Activated CD4-positive, alpha-beta T cell treated with anti-CD3 and anti-CD28 coated beads for 24 hours (primary cell): ENCODE measurements around the gene SORL1.

Experiments used
- DNase-seq, 2 donors: peaks; one replicate each; pipeline ENCODE4 v3.0.0-alpha.2; 2020; ENCODE audit warnings: low read depth in 2 of 2

SORL1 gene

DNA sequence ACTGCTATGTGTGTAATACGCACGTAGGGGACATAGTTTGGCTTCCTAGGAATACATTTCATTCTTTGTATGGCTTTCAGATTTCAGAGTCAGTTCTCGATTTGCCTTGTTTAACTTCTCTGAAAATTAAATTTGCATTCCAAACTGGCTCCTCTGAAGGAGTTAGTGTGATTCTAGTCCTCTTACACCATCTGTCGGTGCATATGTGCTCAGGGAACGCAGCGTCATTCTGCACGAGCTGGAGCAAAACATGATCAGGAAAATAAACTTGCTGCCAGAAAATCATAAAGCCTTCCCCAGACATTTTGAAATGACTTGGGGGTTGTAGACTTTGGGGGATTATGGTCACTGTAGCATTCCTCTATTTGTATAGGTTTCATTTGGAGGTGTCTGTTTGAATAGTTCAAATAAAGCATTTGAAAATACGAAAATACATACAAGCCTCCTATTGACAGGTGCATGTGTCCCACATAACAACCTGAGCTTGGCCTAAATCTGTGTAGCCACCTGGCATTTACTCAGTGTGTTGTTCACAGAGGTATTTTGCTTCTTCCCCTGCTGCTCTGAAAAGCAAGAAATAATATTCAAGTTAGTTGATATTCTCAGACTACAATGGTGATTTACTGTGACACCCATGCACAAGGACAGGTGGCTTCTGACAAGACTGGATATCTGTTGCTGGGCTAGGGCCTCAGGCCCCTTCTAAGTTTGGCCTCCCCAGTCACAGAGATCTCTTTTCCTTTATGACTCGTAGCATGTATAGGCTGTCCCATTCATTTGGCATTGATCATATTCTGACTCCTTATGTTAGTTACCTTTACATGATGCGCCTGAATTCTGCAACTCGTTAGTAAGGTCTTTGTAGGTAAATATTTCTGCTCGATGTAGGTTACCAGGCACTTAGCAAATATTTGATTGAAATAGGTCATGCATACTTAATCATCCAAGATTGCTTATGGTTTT is 82.3 kb downstream of the SORL1 start:
- no peak for DNase-seq

DNA sequence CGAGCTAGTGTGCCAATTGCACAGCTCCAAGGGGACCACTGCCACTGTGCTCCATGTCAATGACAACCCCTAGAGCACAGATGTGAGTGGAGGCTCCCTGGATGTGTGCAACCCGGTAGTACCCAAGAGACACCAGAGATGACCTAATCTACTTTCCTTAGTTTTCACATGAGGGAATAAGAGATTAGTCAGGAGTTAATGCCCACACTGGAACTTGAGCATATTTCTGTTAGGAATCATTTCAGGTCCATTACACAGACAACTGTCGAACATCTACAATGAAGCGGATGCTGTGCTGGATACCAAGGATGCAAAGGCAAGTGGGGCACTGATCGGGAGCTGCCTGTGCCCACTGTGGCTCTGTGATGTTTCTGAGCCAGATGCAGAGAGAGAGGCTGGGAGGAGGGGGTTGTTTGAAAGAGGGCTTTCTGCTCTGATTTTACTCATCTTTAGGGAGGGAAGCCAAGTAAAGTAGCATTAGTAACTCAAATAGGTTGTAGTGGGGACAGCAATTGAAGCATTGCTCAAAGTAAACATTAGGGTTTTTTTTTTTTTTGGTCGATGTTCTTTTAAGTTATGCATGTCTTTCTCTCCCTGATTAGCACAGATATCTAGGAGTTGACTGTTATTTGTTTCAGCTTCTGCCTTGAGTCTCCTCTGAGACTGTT is 83.1 kb downstream of the SORL1 start:
- DNase-seq: no peak

DNA sequence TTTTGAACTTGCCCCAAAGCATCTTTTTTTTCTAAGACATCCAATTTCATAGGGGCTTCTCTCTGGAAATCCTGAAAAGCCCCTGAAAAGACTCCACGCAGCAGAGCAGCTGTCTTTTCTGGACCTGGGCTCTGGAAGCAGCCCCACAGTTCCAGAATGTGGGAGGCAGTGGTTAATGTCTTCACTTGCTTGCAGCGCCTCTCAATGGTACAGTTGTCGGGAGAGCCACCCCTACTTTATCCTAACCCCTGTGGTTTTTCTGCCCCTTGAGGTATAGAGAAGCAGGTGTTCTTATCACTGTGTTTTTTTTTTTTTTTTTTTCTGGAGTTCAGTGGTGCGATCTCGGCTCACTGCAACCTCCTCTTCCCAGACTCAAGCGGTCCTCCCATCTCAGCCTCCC is 84.0 kb downstream of the SORL1 start:
- no peak for DNase-seq

DNA sequence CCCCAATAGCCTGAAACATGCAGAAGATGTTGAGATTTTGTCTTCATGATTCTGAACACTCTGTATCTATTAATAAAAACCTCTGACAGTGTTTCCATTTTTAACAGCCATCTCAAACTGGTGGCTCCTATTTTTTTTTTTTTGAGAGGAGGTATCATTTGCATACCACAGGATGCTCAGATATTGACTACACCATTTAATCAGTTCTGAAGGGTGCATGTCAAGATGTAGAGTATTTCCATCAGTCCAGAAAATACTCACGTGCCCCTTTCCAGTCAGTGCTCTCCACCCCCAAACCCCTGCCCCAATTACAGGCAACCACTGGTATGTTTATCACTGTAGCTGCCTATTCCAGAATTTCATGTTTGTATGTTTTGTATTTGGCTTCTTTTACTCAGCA is 85.9 kb downstream of the SORL1 start:
- no peak for DNase-seq

DNA sequence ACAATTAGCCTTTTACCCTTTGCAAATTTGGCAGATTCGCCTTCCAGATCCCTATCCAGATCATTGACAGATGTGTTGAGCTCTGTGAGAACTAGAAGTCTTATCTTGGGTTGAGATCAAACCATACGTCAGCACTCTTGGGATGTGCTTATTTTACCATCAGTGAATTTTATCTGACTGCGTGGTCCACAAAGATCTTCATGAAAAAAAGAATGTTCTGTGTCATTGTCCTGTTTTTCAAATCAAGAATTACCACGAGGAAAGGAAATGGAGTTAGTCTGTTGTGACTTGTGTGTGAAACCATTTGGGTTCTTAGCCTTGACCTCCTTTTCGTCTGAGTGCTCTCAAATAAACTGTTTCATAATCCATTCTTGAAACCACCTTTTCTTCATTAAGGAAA is 86.9 kb downstream of the SORL1 start:
- no peak for DNase-seq

DNA sequence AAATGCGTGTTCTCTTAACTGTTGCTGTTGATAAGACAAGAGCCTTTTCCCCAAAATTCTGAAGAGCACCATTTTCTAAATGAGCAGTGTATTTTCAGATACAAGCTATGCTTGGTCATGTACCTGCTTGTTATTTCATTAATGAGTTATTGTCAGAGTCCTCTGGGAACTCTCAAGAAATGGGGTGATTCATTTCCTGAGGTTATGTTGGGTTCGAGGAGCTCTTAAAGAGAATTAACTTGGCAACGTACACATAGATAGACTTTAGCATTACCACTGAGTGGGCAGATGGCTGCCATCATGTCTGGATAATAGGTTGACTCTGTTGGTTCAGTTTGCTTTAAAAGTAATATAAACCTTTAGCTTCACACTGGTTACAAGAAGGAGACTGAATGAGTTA is 88.5 kb downstream of the SORL1 start:
- DNase-seq: no peak

DNA sequence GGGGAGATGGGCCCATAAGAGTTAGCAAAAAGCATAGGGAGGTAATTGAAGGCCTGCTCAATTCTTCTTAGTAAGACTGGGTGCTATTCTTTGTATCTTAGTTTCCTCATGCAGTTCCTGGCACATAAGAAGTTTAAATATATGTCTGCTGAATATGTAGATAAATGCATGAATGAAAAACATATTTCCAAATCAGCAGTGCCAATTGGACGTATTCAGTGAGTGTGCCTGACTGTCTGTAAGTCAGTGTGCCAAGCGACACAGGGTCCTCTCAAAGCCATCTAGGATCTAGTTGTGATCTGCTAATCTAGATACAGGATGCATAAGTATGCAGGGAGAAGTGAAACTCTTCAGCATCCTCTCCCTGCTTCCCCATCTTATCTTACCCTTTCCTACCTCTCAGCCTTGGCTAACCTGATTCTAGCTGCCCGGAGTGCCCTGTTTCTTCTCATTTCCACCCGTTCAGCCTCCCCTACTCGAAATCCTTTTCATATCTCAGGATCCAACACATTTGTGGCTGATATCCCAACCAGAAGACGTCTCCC is 91.8 kb downstream of the SORL1 start:
- no peak for DNase-seq

DNA sequence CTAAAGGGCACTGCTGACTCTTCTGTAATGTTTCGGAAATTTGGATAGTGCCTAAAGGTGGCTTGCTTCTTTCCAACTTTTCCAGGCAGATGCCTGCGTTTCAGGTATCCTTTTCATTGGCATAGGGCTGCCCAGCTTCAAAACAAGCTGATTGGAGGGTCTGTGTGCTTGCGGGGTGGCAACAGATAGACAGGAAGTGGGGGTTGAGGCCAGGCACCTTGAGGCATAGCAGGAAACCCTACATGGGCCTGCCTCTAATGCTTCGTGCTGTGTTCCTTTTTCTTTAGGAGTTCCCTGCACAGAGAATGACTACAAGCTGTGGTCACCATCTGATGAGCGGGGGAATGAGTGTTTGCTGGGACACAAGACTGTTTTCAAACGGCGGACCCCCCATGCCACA is 92.8 kb downstream of the SORL1 start:
- no peak for DNase-seq

DNA sequence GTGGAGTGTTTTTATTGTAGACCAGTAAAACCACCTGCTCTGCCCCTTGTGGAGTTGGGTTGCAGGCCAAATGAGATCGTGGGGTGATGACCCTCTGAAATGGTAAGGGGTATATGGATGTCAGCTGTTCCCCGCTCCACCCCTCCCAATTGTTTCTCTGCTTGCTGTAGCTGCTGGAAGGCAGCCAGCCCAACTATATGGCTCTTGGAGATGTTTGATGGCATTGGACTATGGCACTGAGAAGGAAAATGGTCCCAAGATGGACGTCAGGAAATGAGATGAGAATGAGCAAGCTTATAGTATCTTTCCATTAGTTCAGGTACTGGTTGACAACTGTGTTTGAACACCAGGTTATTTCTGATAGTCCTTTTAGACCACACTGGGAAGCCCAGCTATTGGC is 95.5 kb downstream of the SORL1 start:
- no peak for DNase-seq

DNA sequence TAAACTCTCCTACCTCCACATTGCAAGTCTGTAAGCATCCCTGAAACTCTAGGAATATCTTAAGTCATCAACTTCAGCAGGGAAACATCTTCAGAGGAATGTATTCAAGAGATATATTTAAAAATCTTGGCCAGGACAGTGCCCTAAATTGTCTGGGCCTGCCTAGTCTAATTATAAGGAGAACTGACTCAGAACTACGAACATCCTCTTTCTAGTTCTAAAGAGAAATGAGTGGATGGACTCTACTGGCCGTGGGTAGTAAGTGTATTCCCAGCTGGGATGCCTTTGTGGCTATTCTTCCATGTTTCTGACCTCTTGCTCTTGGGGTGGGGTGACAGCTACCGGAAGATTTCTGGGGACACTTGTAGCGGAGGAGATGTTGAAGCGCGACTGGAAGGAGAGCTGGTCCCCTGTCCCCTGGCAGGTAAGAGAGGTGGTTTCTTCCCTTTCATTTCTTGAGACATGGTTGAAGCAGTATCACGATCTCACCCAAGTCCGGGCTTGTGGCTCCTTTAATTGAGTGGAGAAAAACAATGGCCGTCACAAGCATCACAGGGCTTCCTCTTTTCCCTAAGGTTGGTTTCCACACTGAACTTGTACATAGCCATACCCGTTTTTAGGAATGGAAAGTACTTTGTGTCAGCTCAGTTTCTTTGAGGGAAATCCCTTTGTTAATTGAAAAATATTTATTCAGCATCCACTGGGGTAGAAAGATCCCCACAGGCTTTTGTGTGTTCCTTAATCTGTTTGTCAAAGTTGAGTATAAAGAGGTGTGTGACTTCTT is 98.3 kb downstream of the SORL1 start:
- DNase-seq: no peak

DNA sequence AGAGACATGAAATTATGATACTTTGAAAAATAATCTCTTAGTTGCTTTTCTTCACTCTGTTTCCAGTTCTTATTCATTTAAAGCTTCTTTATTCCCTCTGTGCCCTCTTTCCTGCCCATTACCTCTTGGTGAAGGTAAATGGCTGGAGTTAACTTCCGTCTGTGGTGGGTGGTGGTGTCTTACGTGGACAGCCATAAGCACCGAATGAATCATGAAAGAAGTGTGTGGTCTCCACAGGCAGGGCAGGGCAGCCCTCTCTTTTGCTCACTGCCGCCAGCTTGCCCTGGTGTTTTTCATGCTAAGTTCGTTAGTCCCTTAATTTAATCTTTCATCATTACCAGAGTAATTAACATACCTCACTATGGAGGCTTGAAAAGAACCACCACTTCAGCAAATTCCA is 99.3 kb downstream of the SORL1 start:
- DNase-seq: no peak

DNA sequence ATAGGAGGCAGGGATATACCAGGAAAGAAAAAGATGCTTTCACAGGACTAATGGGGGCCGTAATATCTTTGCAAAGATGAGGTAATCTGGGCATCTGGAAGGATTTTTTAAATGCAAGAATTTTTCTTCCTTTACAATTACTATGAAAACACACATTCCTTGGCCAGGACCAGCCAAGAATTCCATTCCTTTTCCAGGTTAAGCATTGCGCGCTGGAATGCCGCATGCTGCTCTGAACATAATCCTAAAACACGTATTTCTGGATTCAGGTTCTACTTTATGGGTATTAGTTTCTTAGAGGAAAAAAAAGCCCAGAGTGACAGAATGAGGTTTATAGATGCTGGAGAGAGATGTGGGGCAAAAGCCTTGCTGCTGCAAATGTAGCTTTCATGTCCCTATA is 100.0 kb downstream of the SORL1 start:
- DNase-seq: no peak

DNA sequence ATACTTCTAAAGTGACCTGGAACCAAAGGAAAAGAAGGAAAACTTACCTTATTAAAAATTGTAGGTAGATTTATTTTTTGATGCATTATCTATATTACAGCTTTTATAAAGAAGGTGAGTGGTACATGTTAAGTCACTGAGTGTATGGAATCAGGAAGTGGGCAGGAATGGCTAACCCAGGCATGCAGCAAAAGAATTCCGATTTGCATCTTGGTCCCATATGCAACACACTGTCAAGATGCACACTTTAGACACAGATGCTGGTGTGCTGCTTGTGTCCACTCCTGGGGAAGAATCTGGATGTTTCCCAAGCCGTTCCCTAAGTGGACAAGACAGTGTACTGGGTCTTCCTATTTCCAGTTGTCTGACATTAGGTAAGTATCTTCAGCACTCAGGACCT is 100.5 kb downstream of the SORL1 start:
- no peak for DNase-seq

DNA sequence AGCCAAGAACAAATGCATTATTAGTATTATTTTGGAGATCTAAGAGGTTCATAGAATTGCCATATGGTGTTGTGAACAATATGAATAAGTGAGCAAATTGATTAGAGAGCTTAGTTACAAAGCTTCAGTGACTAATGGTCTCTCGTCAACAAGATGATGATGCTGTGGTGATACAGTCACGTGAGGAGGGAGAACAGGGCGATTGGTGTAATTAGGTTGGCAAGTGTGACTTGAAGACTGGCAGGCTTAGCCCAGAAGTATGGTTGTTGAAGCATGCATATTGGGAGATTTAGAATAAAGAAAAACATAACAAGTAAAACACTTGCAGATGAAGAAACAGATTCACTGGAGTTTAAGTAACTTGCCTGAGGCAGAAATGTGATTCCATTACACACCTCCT is 101.3 kb downstream of the SORL1 start:
- DNase-seq: no peak

DNA sequence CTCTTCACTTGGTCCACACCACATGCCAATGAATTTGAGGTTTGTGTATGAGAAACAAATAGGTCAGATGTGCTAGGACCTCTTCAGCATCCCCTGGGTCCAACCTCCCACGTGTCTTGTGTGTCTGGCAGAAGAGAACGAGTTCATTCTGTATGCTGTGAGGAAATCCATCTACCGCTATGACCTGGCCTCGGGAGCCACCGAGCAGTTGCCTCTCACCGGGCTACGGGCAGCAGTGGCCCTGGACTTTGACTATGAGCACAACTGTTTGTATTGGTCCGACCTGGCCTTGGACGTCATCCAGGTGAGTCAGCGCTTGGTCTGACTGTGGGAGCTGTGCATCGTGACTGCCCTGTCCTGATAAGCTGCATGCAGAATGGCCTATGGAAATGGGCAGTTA is 101.7 kb downstream of the SORL1 start:
- no peak for DNase-seq

DNA sequence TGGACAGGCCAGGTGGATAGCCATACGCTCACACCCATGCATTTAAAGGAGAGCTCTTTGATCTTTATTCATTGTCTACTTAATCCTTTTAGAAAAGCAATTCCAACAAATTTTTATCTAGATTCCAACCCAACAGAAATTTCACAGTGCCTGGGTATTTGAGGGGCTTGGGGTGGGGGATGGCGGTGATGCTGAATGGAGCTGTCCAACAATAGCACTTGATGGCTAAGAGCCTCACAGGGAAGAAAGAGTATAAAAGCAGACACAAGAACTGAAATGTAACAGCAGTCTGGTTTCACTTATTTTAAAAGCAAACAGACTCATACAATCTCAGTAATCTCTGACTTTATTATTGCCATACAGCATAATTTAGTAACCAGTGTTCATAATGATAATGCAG is 102.4 kb downstream of the SORL1 start:
- no peak for DNase-seq

DNA sequence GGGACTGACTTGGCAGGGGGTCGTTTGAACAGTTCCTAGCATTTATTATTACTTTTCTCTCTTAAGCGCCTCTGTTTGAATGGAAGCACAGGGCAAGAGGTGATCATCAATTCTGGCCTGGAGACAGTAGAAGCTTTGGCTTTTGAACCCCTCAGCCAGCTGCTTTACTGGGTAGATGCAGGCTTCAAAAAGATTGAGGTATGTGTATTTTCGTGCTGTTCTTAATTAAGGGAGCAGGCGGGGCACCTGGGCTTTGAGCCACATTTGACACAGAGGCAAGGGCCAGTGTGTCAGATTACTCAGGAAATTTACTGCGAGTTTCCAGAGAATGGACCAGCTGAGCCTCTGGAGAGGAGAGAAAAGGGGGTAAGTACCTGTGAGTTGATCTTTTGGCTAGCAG is 103.0 kb downstream of the SORL1 start:
- no peak for DNase-seq

DNA sequence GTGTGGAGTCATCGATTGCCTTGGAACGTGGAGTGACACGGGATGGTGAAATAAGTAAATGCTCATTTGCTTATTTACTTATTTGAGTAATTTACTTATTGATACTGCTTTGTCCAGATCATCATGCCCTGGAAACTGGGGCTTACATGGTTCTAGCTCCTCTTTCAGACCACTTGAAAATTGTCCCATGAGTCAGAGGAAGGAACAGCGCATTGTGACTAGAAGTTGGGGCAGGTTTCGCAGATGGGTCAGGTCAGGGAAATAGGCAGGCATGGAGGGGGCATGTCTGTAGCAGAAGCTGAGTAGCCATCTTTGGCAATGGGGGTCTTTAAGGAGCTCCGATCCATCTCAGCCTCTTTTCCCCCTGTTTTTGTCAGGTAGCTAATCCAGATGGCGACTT is 104.8 kb downstream of the SORL1 start:
- no peak for DNase-seq

DNA sequence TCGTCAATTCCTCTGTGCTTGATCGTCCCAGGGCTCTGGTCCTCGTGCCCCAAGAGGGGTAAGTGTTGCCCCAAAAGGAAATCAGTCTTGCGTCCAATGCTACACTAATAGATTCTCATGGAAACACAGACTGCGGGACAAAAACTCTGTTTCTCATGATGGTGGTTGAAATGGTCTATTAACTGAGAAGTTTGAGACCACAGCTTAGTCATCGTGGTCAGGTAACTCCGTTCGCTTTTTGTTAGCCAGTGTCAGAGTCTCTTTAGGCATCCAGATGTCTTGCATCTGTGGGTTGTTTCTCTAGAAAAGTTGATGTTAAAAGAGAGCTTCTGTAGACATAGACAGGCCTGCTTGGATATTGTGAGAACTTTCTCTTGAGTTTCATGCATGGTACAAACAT is 105.2 kb downstream of the SORL1 start:
- no peak for DNase-seq

DNA sequence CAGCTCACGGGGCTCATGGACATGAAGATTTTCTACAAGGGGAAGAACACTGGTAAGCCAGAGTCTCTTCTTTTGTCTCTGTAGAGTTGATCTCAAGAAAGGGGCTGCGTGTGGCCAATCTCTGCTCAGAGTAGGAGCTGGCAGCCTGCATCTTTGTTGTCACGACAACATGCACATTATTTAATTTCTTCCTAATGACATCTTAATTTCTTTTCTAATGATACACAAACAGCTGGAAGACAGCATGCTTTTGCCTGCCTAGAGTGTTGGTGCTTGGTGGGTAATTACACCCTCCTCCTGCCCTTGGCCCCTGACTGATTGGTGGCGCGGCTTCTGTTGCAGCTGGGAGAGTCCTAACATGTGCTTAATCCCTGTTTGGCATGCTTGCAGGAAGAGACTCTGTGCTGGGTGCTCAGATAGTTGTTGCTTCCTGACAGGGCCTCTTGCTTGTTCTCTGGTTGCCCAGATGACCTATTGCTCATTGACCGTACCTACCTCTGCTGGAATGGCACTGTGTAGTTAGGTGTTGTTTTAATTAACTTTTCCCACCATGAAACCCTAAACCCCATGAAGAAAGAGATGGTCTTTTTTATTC is 107.6 kb downstream of the SORL1 start:
- DNase-seq: no peak

DNA sequence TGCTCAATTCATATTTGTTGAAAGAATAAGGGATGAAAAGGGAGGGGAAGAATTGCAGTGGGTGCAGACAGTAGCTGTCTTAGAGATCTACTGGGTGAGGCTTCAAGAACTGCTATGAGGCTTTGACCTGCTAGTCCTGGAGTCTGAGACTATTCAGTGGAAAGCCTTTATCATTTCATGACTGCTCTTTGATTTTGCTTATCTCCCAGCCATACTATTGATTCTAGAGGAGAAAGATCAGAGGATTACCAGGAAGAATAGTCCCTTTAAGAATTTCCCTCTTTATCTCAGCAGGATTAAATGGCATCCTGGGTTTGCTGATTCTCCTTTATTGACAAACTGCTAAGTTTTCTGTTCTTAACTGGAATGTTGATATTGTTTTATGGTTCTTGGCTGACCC is 108.1 kb downstream of the SORL1 start:
- no peak for DNase-seq

DNA sequence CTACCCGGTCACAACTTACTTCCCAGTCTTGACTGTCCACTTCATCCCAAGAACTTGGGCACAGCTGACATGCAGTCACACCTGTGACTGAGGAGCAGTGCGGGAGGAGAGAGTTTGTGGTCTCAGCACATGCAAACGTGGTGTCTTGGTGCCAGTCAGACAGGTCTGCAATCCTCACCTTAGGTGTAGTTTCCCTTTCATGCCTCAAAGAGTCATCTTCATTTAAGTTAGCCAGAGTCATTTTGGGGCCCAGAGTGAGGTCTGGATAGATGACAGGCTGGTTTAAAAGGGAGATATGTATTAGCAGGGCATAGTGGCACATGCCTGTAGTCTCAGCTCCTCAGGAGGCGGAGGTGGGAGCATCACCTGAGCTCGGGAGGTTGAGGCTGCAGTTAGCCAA is 109.1 kb downstream of the SORL1 start:
- DNase-seq: no peak
